Measurements from ENCODE around the gene PRICKLE3. TPM values are rescaled to one million over a fixed set of nuclear protein-coding genes. Genes with fewer than 3 reads are reported as not detected.
A peak's percentile ranks its signal among the peaks of the same experiment; 100 is the strongest.

The PRICKLE3 gene
- total and polyA plus RNA-seq, 4 experiments from 2014 or later = 0.73 to 12.3 (median 8.3) TPM

DNA sequence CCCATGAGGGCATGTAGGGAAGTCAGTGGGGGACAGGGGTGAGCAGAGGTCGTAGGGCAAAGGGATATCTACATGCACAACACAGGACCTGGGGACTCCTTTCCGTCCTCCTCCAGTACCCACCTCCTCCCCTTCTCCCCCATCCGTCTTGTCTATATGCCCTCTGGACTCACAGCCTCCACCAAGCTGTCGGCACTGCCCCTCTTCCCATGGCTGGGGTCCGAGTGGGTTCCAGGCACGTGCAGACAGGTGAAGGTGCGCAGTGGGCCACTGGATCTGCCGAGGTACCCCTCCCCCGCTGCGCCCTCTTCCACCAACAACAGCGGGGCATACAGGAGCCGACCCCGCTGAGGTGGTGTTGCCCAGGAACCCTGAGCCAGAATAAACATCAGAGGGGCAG lies 19.3 kb upstream of the PRICKLE3 start:
- peaks cover 3% of the 10 kb centered on the region for H3K4me1 ChIP-seq (ENCODE audit: insufficient read depth, low read length)
- intact Hi-C loops (cut with micrococcal nuclease) = no loop called here
- Mint-ChIP-seq H3K9me3 (no peaks in the 10 kb centered on the region), H3K4me1 (peaks cover 2 to 8% (median 4%) of the 10 kb centered on the region in 4 donors), H3K27me3 (no peaks in the 10 kb centered on the region), H3K4me3 (no peak overlapping the region), H3K36me3 (no peaks in the 10 kb centered on the region), H3K27ac (no peak overlapping the region)
- no peaks in the 10 kb centered on the region for H3K9me3 ChIP-seq (ENCODE audit: control insufficient read depth in 1 of 2, low read length in 2 of 2)
- no peak for DNase-seq
- H3K4me3 ChIP-seq (ENCODE audit: low read length in 2 of 2) = no peak overlapping the region
- ChIA-PET POLR2A (ENCODE audit: partially characterized antibody) (no interaction called here), CTCF (ENCODE audit: partially characterized antibody) (no interaction called here)
- H3K27me3 ChIP-seq (ENCODE audit: insufficient read depth, low read length) = no peaks in the 10 kb centered on the region
- H3K27ac ChIP-seq (ENCODE audit: low read depth, low read length) = no peak overlapping the region
- H3K36me3 ChIP-seq (ENCODE audit: insufficient read depth, low read length) = no peaks in the 10 kb centered on the region

DNA sequence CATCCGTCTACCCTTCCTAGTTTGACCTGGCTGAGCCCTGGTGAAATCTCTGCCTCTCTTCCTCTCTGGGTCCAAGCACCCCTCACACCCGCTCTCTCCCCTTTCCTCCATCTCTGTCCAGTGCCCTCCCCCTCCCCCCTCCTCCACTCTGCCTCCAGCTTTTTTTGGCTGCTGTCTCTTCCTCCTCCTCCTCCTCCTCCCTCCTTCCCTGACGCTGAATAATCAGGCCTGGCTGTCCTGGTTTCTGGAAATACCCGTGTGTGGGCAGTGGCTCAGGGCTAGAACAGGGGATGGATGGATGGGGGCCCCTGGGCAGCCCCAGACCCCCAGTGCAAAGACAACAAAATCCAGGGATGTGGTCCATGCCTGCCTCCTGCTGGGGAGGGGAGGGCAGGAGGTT lies 18.5 kb upstream of the PRICKLE3 start:
- Mint-ChIP-seq H3K9me3 (no peaks in the 10 kb centered on the region), H3K36me3 (no peaks in the 10 kb centered on the region), H3K4me3 (no peak overlapping the region), H3K27me3 (no peaks in the 10 kb centered on the region), H3K27ac (no peak overlapping the region), H3K4me1 (peaks cover 2 to 10% (median 4%) of the 10 kb centered on the region in 4 donors)
- intact Hi-C loops (cut with micrococcal nuclease) = no loop called here
- Histone ChIP-seq H3K9me3 (ENCODE audit: control insufficient read depth in 1 of 2, low read length in 2 of 2) (no peaks in the 10 kb centered on the region), H3K36me3 (ENCODE audit: insufficient read depth, low read length) (no peaks in the 10 kb centered on the region), H3K27me3 (ENCODE audit: insufficient read depth, low read length) (no peaks in the 10 kb centered on the region), H3K4me1 (ENCODE audit: insufficient read depth, low read length) (peaks cover 6% of the 10 kb centered on the region), H3K27ac (ENCODE audit: low read depth, low read length) (no peak overlapping the region), H3K4me3 (ENCODE audit: low read length in 2 of 2) (no peak overlapping the region)
- ChIA-PET POLR2A (ENCODE audit: partially characterized antibody) (no interaction called here), CTCF (ENCODE audit: partially characterized antibody) (no interaction called here)
- no peak for DNase-seq

DNA sequence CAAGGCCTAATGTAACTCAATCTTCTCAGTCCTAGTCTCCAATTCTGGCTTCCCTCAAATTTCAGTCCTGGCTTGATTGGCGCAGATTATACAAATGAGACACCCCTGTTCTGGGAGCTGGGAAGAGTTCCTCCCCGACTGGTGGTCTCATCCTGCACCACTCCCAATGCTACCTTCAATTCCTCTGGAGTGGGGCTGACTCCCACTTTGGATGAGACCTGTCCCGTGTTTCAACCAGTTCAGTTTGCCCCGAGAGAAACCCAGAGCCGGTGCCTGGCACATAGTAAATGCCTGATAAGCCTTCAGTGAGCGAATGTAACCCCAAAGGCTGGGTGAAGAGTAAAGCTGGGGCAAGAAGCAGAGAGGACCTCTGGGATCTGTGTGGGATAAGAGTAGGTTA lies 17.8 kb upstream of the PRICKLE3 start:
- ChIA-PET POLR2A (ENCODE audit: partially characterized antibody) (no interaction called here), CTCF (ENCODE audit: partially characterized antibody) (no interaction called here)
- no peaks in the 10 kb centered on the region for H3K9me3 Mint-ChIP-seq
- H3K27me3 Mint-ChIP-seq = no peaks in the 10 kb centered on the region
- peaks cover 2 to 10% (median 4%) of the 10 kb centered on the region in 4 donors for H3K4me1 Mint-ChIP-seq
- no peak overlapping the region for H3K27ac ChIP-seq (ENCODE audit: low read depth, low read length)
- H3K4me1 ChIP-seq (ENCODE audit: insufficient read depth, low read length) = peaks cover 13% of the 10 kb centered on the region
- H3K4me3 ChIP-seq (ENCODE audit: low read length in 2 of 2) = no peak overlapping the region
- H3K36me3 Mint-ChIP-seq = no peaks in the 10 kb centered on the region
- no peak for DNase-seq
- H3K27ac Mint-ChIP-seq = no peak overlapping the region
- H3K27me3 ChIP-seq (ENCODE audit: insufficient read depth, low read length) = no peaks in the 10 kb centered on the region
- intact Hi-C loops (cut with micrococcal nuclease) = no loop called here
- H3K36me3 ChIP-seq (ENCODE audit: insufficient read depth, low read length) = no peaks in the 10 kb centered on the region
- H3K4me3 Mint-ChIP-seq = no peak overlapping the region
- no peaks in the 10 kb centered on the region for H3K9me3 ChIP-seq (ENCODE audit: control insufficient read depth in 1 of 2, low read length in 2 of 2)

DNA sequence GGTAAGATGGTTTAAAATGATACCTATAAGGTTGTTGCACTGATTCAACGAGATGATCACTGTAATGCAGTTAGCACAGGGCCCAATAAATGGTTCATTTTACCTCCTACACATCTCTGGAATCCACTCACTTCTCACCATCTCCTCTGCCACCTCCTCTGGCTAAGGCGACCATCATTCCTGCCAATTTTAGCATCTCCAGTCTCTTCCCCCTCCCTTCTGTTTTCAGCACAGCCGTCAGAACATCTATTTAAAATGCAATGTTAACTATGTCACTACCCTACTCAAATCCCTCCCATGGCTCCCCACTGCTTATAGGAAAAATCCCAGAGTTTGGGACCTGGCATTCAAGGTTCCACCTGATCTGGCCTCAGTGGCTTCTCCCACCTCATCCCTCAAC lies 17.4 kb upstream of the PRICKLE3 start:
- Mint-ChIP-seq H3K4me3 (no peak overlapping the region), H3K9me3 (no peaks in the 10 kb centered on the region), H3K4me1 (peaks cover 2 to 12% (median 6%) of the 10 kb centered on the region in 4 donors), H3K27ac (no peak overlapping the region), H3K36me3 (no peaks in the 10 kb centered on the region), H3K27me3 (no peaks in the 10 kb centered on the region)
- Histone ChIP-seq H3K27ac (ENCODE audit: low read depth, low read length) (no peak overlapping the region), H3K36me3 (ENCODE audit: insufficient read depth, low read length) (no peaks in the 10 kb centered on the region), H3K4me1 (ENCODE audit: insufficient read depth, low read length) (peaks cover 13% of the 10 kb centered on the region), H3K27me3 (ENCODE audit: insufficient read depth, low read length) (no peaks in the 10 kb centered on the region), H3K9me3 (ENCODE audit: control insufficient read depth in 1 of 2, low read length in 2 of 2) (no peaks in the 10 kb centered on the region), H3K4me3 (ENCODE audit: low read length in 2 of 2) (no peak overlapping the region)
- no peak for DNase-seq
- ChIA-PET CTCF (ENCODE audit: partially characterized antibody) (no interaction called here), POLR2A (ENCODE audit: partially characterized antibody) (interaction anchor here (1.0 kb wide), 1 partner anchor 16 kb away, joined by 3 read pairs; no protein-coding TSS in a partner anchor)
- intact Hi-C loops (cut with micrococcal nuclease) = no loop called here

DNA sequence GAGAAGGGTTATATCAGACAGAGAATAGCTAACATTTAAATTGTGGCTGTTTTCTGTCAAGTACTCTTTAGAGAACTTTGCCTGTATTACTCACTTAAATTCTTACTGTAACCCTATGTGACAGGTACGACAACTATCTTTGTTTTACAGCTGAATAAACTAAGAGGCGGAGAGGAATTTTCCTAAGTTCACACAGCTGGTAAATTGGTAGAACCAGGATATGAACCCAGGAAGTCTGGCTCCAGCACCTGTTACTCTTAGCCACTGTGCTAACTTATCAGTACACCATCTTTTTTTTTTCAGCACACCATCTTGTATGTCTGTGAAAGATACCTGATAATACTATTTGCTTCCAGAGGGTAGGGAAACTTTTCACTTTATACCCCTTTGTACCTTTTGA lies 15.8 kb upstream of the PRICKLE3 start:
- no peak overlapping the region for H3K27ac Mint-ChIP-seq
- Histone ChIP-seq H3K4me1 (ENCODE audit: insufficient read depth, low read length) (peaks cover 13% of the 10 kb centered on the region), H3K36me3 (ENCODE audit: insufficient read depth, low read length) (no peaks in the 10 kb centered on the region), H3K27ac (ENCODE audit: low read depth, low read length) (no peak overlapping the region), H3K4me3 (ENCODE audit: low read length in 2 of 2) (no peak overlapping the region), H3K27me3 (ENCODE audit: insufficient read depth, low read length) (no peaks in the 10 kb centered on the region), H3K9me3 (ENCODE audit: control insufficient read depth in 1 of 2, low read length in 2 of 2) (no peaks in the 10 kb centered on the region)
- H3K27me3 Mint-ChIP-seq = peaks cover 0 to 1% of the 10 kb centered on the region in 2 donors
- intact Hi-C loops (cut with micrococcal nuclease) = no loop called here
- CTCF ChIA-PET (ENCODE audit: partially characterized antibody) = interaction anchor here (1.0 kb wide), 1 partner anchor 10 kb away, joined by 4 read pairs; no protein-coding TSS in a partner anchor
- H3K4me1 Mint-ChIP-seq = peaks cover 4 to 18% (median 12%) of the 10 kb centered on the region in 4 donors
- no peaks in the 10 kb centered on the region for H3K9me3 Mint-ChIP-seq
- POLR2A ChIA-PET (ENCODE audit: partially characterized antibody) = no interaction called here
- H3K4me3 Mint-ChIP-seq = no peak overlapping the region
- DNase-seq = no peak
- no peaks in the 10 kb centered on the region for H3K36me3 Mint-ChIP-seq

DNA sequence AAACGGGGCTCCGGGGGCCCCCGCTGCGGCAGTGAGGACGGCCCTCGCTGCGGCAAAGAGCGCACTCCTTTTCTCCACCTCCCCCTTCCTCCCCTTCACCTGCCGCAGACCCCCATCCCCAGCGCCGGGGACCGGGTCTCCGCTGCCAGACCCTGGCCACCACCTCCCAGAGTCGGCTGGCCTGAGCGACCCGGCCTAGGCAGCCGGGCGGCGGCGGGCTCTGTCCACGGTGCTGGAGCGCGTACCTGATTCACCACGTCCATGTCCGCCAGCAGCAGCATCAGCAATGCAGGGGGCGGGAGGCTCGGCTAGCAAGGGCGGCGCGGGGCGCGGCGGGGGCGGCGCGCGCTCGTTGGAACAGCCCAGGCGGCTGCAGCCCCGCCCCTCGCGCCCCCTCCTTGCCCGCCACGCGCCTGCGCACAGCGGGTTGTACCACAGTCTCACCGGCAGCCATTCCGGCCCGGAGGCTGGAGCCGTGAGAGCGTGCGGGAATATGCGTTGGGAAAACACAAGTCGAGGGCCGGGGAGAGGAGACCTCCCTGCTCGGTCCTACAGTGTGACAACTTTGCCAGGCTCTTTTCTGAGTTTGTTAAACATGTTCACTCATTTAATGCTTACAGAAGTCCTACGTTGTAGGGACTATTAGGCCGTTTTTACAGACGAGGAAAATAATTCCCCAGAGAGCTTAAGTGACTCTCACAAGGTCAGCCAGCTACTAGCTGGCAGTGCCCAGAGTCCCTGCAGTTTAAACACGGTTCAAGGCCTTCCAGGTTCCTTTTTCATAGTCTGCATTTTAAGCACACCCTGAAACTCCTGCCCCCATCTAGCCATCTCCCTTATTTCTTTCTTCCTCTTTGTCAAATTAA lies 14.0 kb upstream of the PRICKLE3 start, which contains the start of gene SYP:
SYP (minus strand) TSS at position 288 of the 866 bp plus-strand sequence; CDS start at position 281, 7 bp downstream.
- H3K27me3 ChIP-seq (ENCODE audit: insufficient read depth, low read length) = no peaks in the 10 kb centered on the region
- Mint-ChIP-seq H3K27me3 (peaks cover 0 to 1% of the 10 kb centered on the region in 2 donors), H3K4me3 (peak within 1 kb of the TSS; percentile 57 to 77 (median 64)), H3K36me3 (no peaks in the 10 kb centered on the region), H3K4me1 (peaks cover 7 to 18% (median 12%) of the 10 kb centered on the region in 4 donors), H3K9me3 (no peaks in the 10 kb centered on the region), H3K27ac (peak within 1 kb of the TSS; percentile 5 to 86 (median 58))
- POLR2A ChIA-PET (ENCODE audit: partially characterized antibody) = interaction anchor here (0.8 to 1.6 kb wide), 6 partner anchors 9 to 76 kb away, joined by 3 to 6 read pairs (median 4); partner anchors contain the start of gene GPKOW
- peak; percentile 86 to 89 (median 87) for DNase-seq
- CTCF ChIA-PET (ENCODE audit: partially characterized antibody) = interaction anchor here (0.7 to 1.0 kb wide), 2 partner anchors 9 to 17 kb away, joined by 3 read pairs; no protein-coding TSS in a partner anchor
- H3K4me3 ChIP-seq (ENCODE audit: low read length in 2 of 2) = no peak within 1 kb of the TSS
- no peaks in the 10 kb centered on the region for H3K36me3 ChIP-seq (ENCODE audit: insufficient read depth, low read length)
- no peaks in the 10 kb centered on the region for H3K9me3 ChIP-seq (ENCODE audit: control insufficient read depth in 1 of 2, low read length in 2 of 2)
- no peak within 1 kb of the TSS for H3K27ac ChIP-seq (ENCODE audit: low read depth, low read length)
- peaks cover 13% of the 10 kb centered on the region for H3K4me1 ChIP-seq (ENCODE audit: insufficient read depth, low read length)
- intact Hi-C loops (cut with micrococcal nuclease) = loop anchor here (1.0 to 10.0 kb wide), 4 partner anchors 9 to 675 kb away; partner anchors contain the start of genes PPP1R3F and USP27X

DNA sequence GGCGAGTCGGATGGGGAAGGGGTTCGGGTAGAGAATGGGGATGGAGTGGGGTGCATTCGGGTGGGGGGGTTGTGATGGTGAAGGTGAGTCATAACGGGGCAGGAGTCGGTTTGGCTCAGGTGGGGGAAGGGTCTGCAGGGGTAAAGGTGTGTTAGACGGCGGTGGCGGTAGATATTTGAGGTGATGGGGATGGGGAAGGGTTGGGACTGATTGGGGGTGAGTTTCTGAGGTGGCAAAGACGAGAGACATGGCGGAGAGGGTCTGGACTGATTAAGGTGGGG lies 13.1 kb upstream of the PRICKLE3 start:
- H3K9me3 ChIP-seq (ENCODE audit: control insufficient read depth in 1 of 2, low read length in 2 of 2) = no peaks in the 10 kb centered on the region
- DNase-seq = no peak
- CTCF ChIA-PET (ENCODE audit: partially characterized antibody) = no interaction called here

More for the DNA sequence above, 13.1 kb upstream of the PRICKLE3 start:
- Mint-ChIP-seq H3K4me1 (peaks cover 7 to 18% (median 12%) of the 10 kb centered on the region in 4 donors), H3K27me3 (peaks cover 0 to 1% of the 10 kb centered on the region in 2 donors), H3K36me3 (no peaks in the 10 kb centered on the region), H3K4me3 (no peak overlapping the region), H3K9me3 (no peaks in the 10 kb centered on the region), H3K27ac (no peak overlapping the region)
- Histone ChIP-seq H3K36me3 (ENCODE audit: insufficient read depth, low read length) (no peaks in the 10 kb centered on the region), H3K27me3 (ENCODE audit: insufficient read depth, low read length) (no peaks in the 10 kb centered on the region), H3K4me1 (ENCODE audit: insufficient read depth, low read length) (peaks cover 13% of the 10 kb centered on the region), H3K27ac (ENCODE audit: low read depth, low read length) (no peak overlapping the region), H3K4me3 (ENCODE audit: low read length in 2 of 2) (no peak overlapping the region)
- intact Hi-C loops (cut with micrococcal nuclease) = loop anchor here (10.0 kb wide), 1 partner anchor 676 kb away; the partner anchor contains the start of gene USP27X
- POLR2A ChIA-PET (ENCODE audit: partially characterized antibody) = interaction anchor here (1.6 kb wide), 1 partner anchor 32 kb away, joined by 4 read pairs; no protein-coding TSS in a partner anchor
